CD4-positive, alpha-beta T cell (primary cell): Measurements from ENCODE around the gene MPPED1. TPM values are rescaled to one million over a fixed set of nuclear protein-coding genes. Genes with fewer than 3 reads are reported as not detected.

Experiments used
- ATAC-seq: fragments of 200-7000 bp; cut with Tn5 transposase; one replicate; pipeline ENCODE4 v1.10.0; 2022; ENCODE audit warnings: mild to moderate bottlenecking; ENCODE audit not compliant: poor library complexity
- CTCF ChIA-PET: fragments of 350-600 bp; sonication (Branson Sonifier 250); formaldehyde crosslinking; loops from one replicate; lab custom pipeline; 2021; ENCODE audit warnings: antibody characterized with exemption, inconsistent platforms; lab: Charles Lee
- POLR2A ChIA-PET: fragments of 350-600 bp; sonication (Branson Sonifier 250); formaldehyde crosslinking; loops from one replicate; lab custom pipeline; 2021; ENCODE audit warnings: antibody characterized with exemption, inconsistent platforms; lab: Charles Lee
- DNase-seq, 14 experiments: peaks; one replicate each; pipeline ENCODE4 v3.0.0-alpha.2; 2013 to 2020; ENCODE audit warnings: mixed read lengths in 2 of 14
- H3K27ac ChIP-seq, 2 donors: one replicate each; pipeline versions ENCODE4 v1.5.1 to v1.7.0; 2013; ENCODE audit warnings: low read length in 2 of 2, low read depth in 1 of 2, mild to moderate bottlenecking in 1 of 2
- H3K27me3 ChIP-seq, 2 experiments: 1 replicate in 1 of 2; 2 replicates in 1 of 2; pipeline versions ENCODE4 v1.6.1 to v1.7.0; 2013; ENCODE audit warnings: low read length in 2 of 2, control low read depth in 1 of 2, mild to moderate bottlenecking in 1 of 2, moderate library complexity in 1 of 2; ENCODE audit not compliant: insufficient read depth in 2 of 2, control insufficient read depth in 1 of 2
- H3K36me3 ChIP-seq: one replicate; pipeline ENCODE4 v1.6.1; 2013; ENCODE audit warnings: low read length, control low read depth; ENCODE audit not compliant: insufficient read depth
- H3K4me1 ChIP-seq: one replicate; pipeline ENCODE4 v1.6.1; 2013; ENCODE audit warnings: low read length, control low read depth; ENCODE audit not compliant: insufficient read depth
- H3K4me3 ChIP-seq: one replicate; pipeline ENCODE4 v1.5.1; 2013; ENCODE audit warnings: mild to moderate bottlenecking, low read length, moderate library complexity
- H3K9me3 ChIP-seq, 2 experiments: 1 replicate in 1 of 2; 2 replicates in 1 of 2; pipeline versions ENCODE4 v1.6.1 to v1.7.0; 2013; ENCODE audit warnings: low read length in 2 of 2, mild to moderate bottlenecking in 2 of 2, control low read depth in 1 of 2, moderate library complexity in 1 of 2; ENCODE audit not compliant: control insufficient read depth in 1 of 2, insufficient read depth in 1 of 2
- H3K27ac Mint-ChIP-seq: one replicate; pipeline ENCODE4 v1.8.0; 2020; ENCODE audit warnings: mixed read lengths
- H3K27me3 Mint-ChIP-seq: one replicate; pipeline ENCODE4 v1.8.0; 2021; ENCODE audit warnings: mixed read lengths
- H3K36me3 Mint-ChIP-seq: one replicate; pipeline ENCODE4 v1.8.0; 2021; ENCODE audit warnings: low read depth, mixed read lengths
- H3K4me1 Mint-ChIP-seq: one replicate; pipeline ENCODE4 v1.8.0; 2021; ENCODE audit warnings: low read depth, mixed read lengths
- H3K4me3 Mint-ChIP-seq: one replicate; pipeline ENCODE4 v1.8.0; 2020; ENCODE audit warnings: mild to moderate bottlenecking, mixed read lengths
- H3K9me3 Mint-ChIP-seq: one replicate; pipeline ENCODE4 v1.8.0; 2020; ENCODE audit warnings: mixed read lengths
- CTCF ChIP-seq: fragments of 200-600 bp; IDR thresholded peaks from one replicate; pipeline ENCODE4 v1.8.0; 2022; ENCODE audit warnings: antibody characterized with exemption, mild to moderate bottlenecking
- intact Hi-C, 2 experiments: fragments of 100-400 bp; cut with DNase I in 1 of 2; cut with micrococcal nuclease in 1 of 2; formaldehyde crosslinking; loops; one replicate each; pipeline versions ENCODE4 v1.15.1 to v1.9.0; 2023 to 2025; cut with DNase I, micrococcal nuclease
- total RNA-seq, 174 experiments: library from RNA in 2 of 174; stranded (reverse) in 2 of 174; gene quantifications; one replicate each; pipeline ENCODE4 v1.2.3 and lab custom pipeline; 2021 to 2026

MPPED1 gene
- total RNA-seq, 2 experiments from 2014 or later = not detected

- POLR2A ChIA-PET = no interaction called here
- H3K36me3 ChIP-seq = no peaks in the 10 kb centered on the region
- no peak overlapping the region for H3K4me3 ChIP-seq
- intact Hi-C loops = no loop called here
- H3K27ac Mint-ChIP-seq = no peak overlapping the region
- H3K4me3 Mint-ChIP-seq = peak overlapping the region; percentile 82
- no peak for DNase-seq
- H3K27ac ChIP-seq = no peak overlapping the region
- peaks cover 11% of the 10 kb centered on the region for H3K4me1 ChIP-seq
- no peaks in the 10 kb centered on the region for H3K9me3 Mint-ChIP-seq
- H3K27me3 Mint-ChIP-seq = no peaks in the 10 kb centered on the region
- H3K27me3 ChIP-seq = no peaks in the 10 kb centered on the region
- H3K36me3 Mint-ChIP-seq = no peaks in the 10 kb centered on the region
- H3K4me1 Mint-ChIP-seq = peaks cover 16% of the 10 kb centered on the region
- no peak for TF ChIP-seq CTCF
- no peaks in the 10 kb centered on the region for H3K9me3 ChIP-seq
- CTCF ChIA-PET = no interaction called here
- no peak for ATAC-seq
Measured at GRCh38 chr22:43482318-43482625, 70.5 kb downstream of the MPPED1 start.

GRCh38 chr22:43483266-43483665 lies 71.5 kb downstream of the MPPED1 start:
- Histone ChIP-seq H3K4me3 (no peak overlapping the region), H3K4me1 (peaks cover 11% of the 10 kb centered on the region), H3K9me3 (no peaks in the 10 kb centered on the region), H3K27ac (no peak overlapping the region), H3K27me3 (no peaks in the 10 kb centered on the region), H3K36me3 (no peaks in the 10 kb centered on the region)
- no peak overlapping the region for H3K4me3 Mint-ChIP-seq
- H3K9me3 Mint-ChIP-seq = no peaks in the 10 kb centered on the region
- no peak overlapping the region for H3K27ac Mint-ChIP-seq
- H3K4me1 Mint-ChIP-seq = peaks cover 16% of the 10 kb centered on the region
- TF ChIP-seq CTCF = no peak
- no peaks in the 10 kb centered on the region for H3K27me3 Mint-ChIP-seq
- DNase-seq (no peak), ATAC-seq (no peak)
- POLR2A ChIA-PET = no interaction called here
- intact Hi-C loops = no loop called here
- CTCF ChIA-PET = no interaction called here
- H3K36me3 Mint-ChIP-seq = no peaks in the 10 kb centered on the region

- no peak overlapping the region for H3K4me3 Mint-ChIP-seq
- Histone ChIP-seq H3K27me3 (no peaks in the 10 kb centered on the region), H3K27ac (no peak overlapping the region), H3K9me3 (no peaks in the 10 kb centered on the region), H3K4me3 (no peak overlapping the region), H3K36me3 (no peaks in the 10 kb centered on the region), H3K4me1 (peaks cover 11% of the 10 kb centered on the region)
- H3K27me3 Mint-ChIP-seq = no peaks in the 10 kb centered on the region
- no peak for DNase-seq
- no peak for TF ChIP-seq CTCF
- ChIA-PET POLR2A (no interaction called here), CTCF (no interaction called here)
- peaks cover 16% of the 10 kb centered on the region for H3K4me1 Mint-ChIP-seq
- intact Hi-C loops = no loop called here
- ATAC-seq = no peak
- H3K36me3 Mint-ChIP-seq = no peaks in the 10 kb centered on the region
- H3K27ac Mint-ChIP-seq = no peak overlapping the region
- H3K9me3 Mint-ChIP-seq = no peaks in the 10 kb centered on the region
Measured at GRCh38 chr22:43483669-43484068, 71.9 kb downstream of the MPPED1 start.
